ENCODE data around the gene AFF2. TPM values are rescaled to one million over a fixed set of nuclear protein-coding genes. Genes with fewer than 3 reads are reported as not detected.

The AFF2 gene
- total and polyA plus RNA-seq, 2 donors (not counting 3 experiments of a cell fraction or from before 2014, with no cell fraction given) = 0.03 to 0.07 TPM

DNA sequence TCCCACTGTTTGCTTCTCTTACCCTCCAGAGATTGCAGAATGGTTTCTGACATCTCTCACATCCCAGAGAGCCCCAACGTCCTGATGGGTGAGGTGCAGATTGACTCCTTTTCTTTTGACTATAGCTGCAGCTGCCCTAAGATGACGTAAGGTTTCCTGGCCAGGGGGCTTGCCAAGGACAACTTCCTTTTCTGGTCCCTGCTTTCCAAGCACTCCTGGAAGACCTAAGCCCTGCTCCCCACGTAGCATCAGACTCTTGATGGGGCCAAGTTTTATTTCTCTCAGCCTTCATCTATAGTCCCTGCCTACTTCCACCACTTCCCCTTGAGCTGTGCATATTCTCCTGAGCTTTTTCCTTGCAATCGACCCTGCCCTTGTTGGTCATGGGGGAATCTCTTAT is 507.0 kb downstream of the AFF2 start:
- Histone ChIP-seq H4K20me1 (replicated peaks; ENCODE audit: control insufficient read depth, extremely low read depth, insufficient read depth, low read length) (no peaks in the 10 kb centered on the region), H3K36me3 (ENCODE audit: control insufficient read depth in 2 of 2, extremely low read depth in 1 of 2, insufficient read depth in 2 of 2, low read length in 2 of 2) (no peaks in the 10 kb centered on the region), H3K9ac (replicated peaks; ENCODE audit: extremely low read depth, insufficient read depth, low read length) (no peak overlapping the region), H2AFZ (ENCODE audit: low read depth, low read length) (no peak overlapping the region), H3K79me2 (ENCODE audit: control insufficient read depth, insufficient read depth, low read length) (no peaks in the 10 kb centered on the region), H3K4me3 (replicated peaks in 1 of 3; ENCODE audit: insufficient read depth in 1 of 3, low read depth in 1 of 3, low read length in 3 of 3) (no peak overlapping the region), H3K4me1 (ENCODE audit: control insufficient read depth, extremely low read depth, insufficient read depth, low read length) (no peaks in the 10 kb centered on the region), H3K4me2 (ENCODE audit: insufficient read depth, low read length) (no peak overlapping the region), H3K27me3 (ENCODE audit: control insufficient read depth in 2 of 2, insufficient read depth in 2 of 2, low read length in 2 of 2) (no peaks in the 10 kb centered on the region), H3K27ac (ENCODE audit: insufficient read depth, low read depth, low read length) (no peak overlapping the region), H3K9me1 (replicated peaks; ENCODE audit: control insufficient read depth, extremely low read depth, insufficient read depth, low read length) (no peaks in the 10 kb centered on the region), H3K9me3 (replicated peaks; ENCODE audit: control insufficient read depth, insufficient read depth, low read length) (no peaks in the 10 kb centered on the region)
- intact Hi-C loops (cut with micrococcal nuclease) (no loop called here), dilution Hi-C loops (cut with MboI; ENCODE audit: extremely low pct_ligation_motif_present, low sequenced_read_pairs) (no loop called here)
- TF ChIP-seq JUN (IDR thresholded peaks at IDR 0.05; ENCODE audit: borderline replicate concordance, insufficient read depth, insufficient read length, low read depth) = no peak
- no peak for TF ChIP-seq MYC (IDR thresholded peaks at IDR 0.05; ENCODE audit: low read depth, low read length)
- TF ChIP-seq, protein P1, sequence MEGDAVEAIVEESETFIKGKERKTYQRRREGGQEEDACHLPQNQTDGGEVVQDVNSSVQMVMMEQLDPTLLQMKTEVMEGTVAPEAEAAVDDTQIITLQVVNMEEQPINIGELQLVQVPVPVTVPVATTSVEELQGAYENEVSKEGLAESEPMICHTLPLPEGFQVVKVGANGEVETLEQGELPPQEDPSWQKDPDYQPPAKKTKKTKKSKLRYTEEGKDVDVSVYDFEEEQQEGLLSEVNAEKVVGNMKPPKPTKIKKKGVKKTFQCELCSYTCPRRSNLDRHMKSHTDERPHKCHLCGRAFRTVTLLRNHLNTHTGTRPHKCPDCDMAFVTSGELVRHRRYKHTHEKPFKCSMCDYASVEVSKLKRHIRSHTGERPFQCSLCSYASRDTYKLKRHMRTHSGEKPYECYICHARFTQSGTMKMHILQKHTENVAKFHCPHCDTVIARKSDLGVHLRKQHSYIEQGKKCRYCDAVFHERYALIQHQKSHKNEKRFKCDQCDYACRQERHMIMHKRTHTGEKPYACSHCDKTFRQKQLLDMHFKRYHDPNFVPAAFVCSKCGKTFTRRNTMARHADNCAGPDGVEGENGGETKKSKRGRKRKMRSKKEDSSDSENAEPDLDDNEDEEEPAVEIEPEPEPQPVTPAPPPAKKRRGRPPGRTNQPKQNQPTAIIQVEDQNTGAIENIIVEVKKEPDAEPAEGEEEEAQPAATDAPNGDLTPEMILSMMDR (IDR thresholded peaks at IDR 0.05; ENCODE audit: extremely low read depth in 1 of 2, insufficient read depth in 1 of 2, low read depth in 1 of 2, low read length in 2 of 2) = no peak
- TF ChIP-seq, protein P2, sequence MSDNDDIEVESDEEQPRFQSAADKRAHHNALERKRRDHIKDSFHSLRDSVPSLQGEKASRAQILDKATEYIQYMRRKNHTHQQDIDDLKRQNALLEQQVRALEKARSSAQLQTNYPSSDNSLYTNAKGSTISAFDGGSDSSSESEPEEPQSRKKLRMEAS (IDR thresholded peaks at IDR 0.05; ENCODE audit: insufficient read depth, insufficient read length) = no peak
- POLR2A ChIA-PET = no interaction called here
- DNase-seq (ENCODE audit: low read depth, low spot score) (peak; percentile 17), FAIRE-seq (no peak)
- CTCF ChIA-PET = no interaction called here
- no TSS peak for BruUV-seq (replicated peaks)

DNA sequence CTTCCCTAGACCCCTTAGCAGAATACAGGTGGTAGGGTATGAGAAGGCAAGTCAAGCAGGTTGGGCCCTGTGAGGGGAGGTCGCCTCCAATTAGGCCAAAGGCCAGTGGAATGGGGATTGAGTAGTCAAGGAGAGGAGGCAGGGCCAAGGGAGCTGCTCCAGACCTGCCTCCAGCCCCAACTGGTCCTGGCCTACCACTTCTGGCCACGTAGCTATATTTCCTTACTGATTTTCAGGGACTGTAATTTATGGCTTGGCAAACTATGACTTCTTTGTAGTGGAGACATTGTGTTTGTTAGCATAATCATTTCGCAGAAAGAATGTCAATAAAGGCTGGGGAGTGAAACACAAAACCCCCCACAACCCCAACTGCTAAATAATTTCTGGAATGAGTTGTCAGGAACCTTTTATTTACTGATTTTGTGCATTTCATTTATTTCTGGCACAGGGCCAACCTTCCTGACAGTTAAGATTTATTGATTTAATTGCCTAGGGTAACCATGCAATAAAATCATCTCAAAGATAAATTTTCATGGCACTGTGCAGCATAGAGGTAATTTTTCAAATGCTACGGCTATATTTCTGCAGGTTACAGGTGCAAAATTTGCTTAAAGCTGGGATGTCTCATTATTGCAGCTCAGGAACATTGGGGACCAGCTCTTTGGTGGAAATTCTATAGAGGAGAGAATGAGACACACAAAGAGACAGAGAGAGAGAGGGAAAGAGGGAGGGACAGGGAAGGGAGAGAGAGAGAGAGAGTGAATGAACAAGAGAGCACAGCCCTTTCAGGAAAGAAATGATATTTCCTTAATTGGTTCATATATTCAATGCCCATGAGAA is 509.8 kb downstream of the AFF2 start:
- no TSS peak for BruUV-seq (replicated peaks)
- H3K4me1 ChIP-seq (ENCODE audit: control insufficient read depth, extremely low read depth, insufficient read depth, low read length) = no peaks in the 10 kb centered on the region
- ChIA-PET CTCF (no interaction called here), POLR2A (no interaction called here)
- no peak overlapping the region for H3K9ac ChIP-seq (replicated peaks; ENCODE audit: extremely low read depth, insufficient read depth, low read length)
- H3K9me3 ChIP-seq (replicated peaks; ENCODE audit: control insufficient read depth, insufficient read depth, low read length) = no peaks in the 10 kb centered on the region
- no peaks in the 10 kb centered on the region for H4K20me1 ChIP-seq (replicated peaks; ENCODE audit: control insufficient read depth, extremely low read depth, insufficient read depth, low read length)
- H3K36me3 ChIP-seq (ENCODE audit: control insufficient read depth in 2 of 2, extremely low read depth in 1 of 2, insufficient read depth in 2 of 2, low read length in 2 of 2) = no peaks in the 10 kb centered on the region
- dilution Hi-C loops (cut with MboI; ENCODE audit: extremely low pct_ligation_motif_present, low sequenced_read_pairs) (no loop called here), intact Hi-C loops (cut with micrococcal nuclease) (no loop called here)
- H3K9me1 ChIP-seq (replicated peaks; ENCODE audit: control insufficient read depth, extremely low read depth, insufficient read depth, low read length) = no peaks in the 10 kb centered on the region
- H2AFZ ChIP-seq (ENCODE audit: low read depth, low read length) = no peak overlapping the region
- TF ChIP-seq MYC (IDR thresholded peaks at IDR 0.05; ENCODE audit: low read depth, low read length) (no peak), FOS (IDR thresholded peaks at IDR 0.05; ENCODE audit: borderline replicate concordance, insufficient read depth, low read length) (no peak)
- TF ChIP-seq, protein P2 (IDR thresholded peaks at IDR 0.05; ENCODE audit: insufficient read depth, insufficient read length) = no peak
- FAIRE-seq (no peak), DNase-seq (ENCODE audit: low read depth, low spot score) (no peak)
- no peaks in the 10 kb centered on the region for H3K79me2 ChIP-seq (ENCODE audit: control insufficient read depth, insufficient read depth, low read length)
- no peaks in the 10 kb centered on the region for H3K27me3 ChIP-seq (ENCODE audit: control insufficient read depth in 2 of 2, insufficient read depth in 2 of 2, low read length in 2 of 2)
- no peak overlapping the region for H3K4me3 ChIP-seq (replicated peaks in 1 of 3; ENCODE audit: insufficient read depth in 1 of 3, low read depth in 1 of 3, low read length in 3 of 3)
- H3K4me2 ChIP-seq (ENCODE audit: insufficient read depth, low read length) = no peak overlapping the region
- no peak overlapping the region for H3K27ac ChIP-seq (ENCODE audit: insufficient read depth, low read depth, low read length)

All from endothelial cell of umbilical vein (primary cell).